ENCODE data around the gene STRA8.

The STRA8 gene

GRCh38 chr7:135238112-135238744 is 4.6 kb downstream of the STRA8 start:
- no peak for DNase-seq (ENCODE audit: low read depth in 2 of 2)

- no peak for DNase-seq (ENCODE audit: low read depth in 2 of 2)
These were observed 5.6 kb downstream of the STRA8 start for GRCh38 chr7:135239263-135239662.

- DNase-seq (ENCODE audit: low read depth in 2 of 2) = no peak
These were observed 6.8 kb downstream of the STRA8 start for GRCh38 chr7:135240441-135240840.

GRCh38 chr7:135242096-135242684 is 8.6 kb downstream of the STRA8 start:
- no peak for DNase-seq (ENCODE audit: low read depth in 2 of 2)

GRCh38 chr7:135245226-135246190 is 11.9 kb downstream of the STRA8 start:
- DNase-seq (ENCODE audit: low read depth in 2 of 2) = no peak

- DNase-seq (ENCODE audit: low read depth in 2 of 2) = no peak
These were observed 12.7 kb downstream of the STRA8 start for GRCh38 chr7:135246191-135246825.

GRCh38 chr7:135247746-135248471 is 14.3 kb downstream of the STRA8 start:
- DNase-seq (ENCODE audit: low read depth in 2 of 2) = no peak

- DNase-seq (ENCODE audit: low read depth in 2 of 2) = no peak
These were observed 14.9 kb downstream of the STRA8 start for GRCh38 chr7:135248546-135248945.

GRCh38 chr7:135251496-135252391 is 18.1 kb downstream of the STRA8 start:
- no peak for DNase-seq (ENCODE audit: low read depth in 2 of 2)

GRCh38 chr7:135253851-135254771 is 20.5 kb downstream of the STRA8 start:
- no peak for DNase-seq (ENCODE audit: low read depth in 2 of 2)

GRCh38 chr7:135257790-135258189 is 24.2 kb downstream of the STRA8 start:
- no peak for DNase-seq (ENCODE audit: low read depth in 2 of 2)

GRCh38 chr7:135258585-135258984 is 24.9 kb downstream of the STRA8 start:
- DNase-seq (ENCODE audit: low read depth in 2 of 2) = no peak

- DNase-seq (ENCODE audit: low read depth in 2 of 2) = no peak
These were observed 26.1 kb downstream of the STRA8 start for GRCh38 chr7:135259702-135260101.

GRCh38 chr7:135260470-135260869 is 26.8 kb downstream of the STRA8 start:
- DNase-seq (ENCODE audit: low read depth in 2 of 2) = no peak

- DNase-seq (ENCODE audit: low read depth in 2 of 2) = no peak
These were observed 27.5 kb downstream of the STRA8 start for GRCh38 chr7:135260930-135261721.

- no peak for DNase-seq (ENCODE audit: low read depth in 2 of 2)
These were observed 29.1 kb downstream of the STRA8 start for GRCh38 chr7:135262623-135263320.

GRCh38 chr7:135263321-135263970 is 29.8 kb downstream of the STRA8 start:
- DNase-seq (ENCODE audit: low read depth in 2 of 2) = no peak

All from stimulated activated CD8-positive, alpha-beta memory T cell treated with anti-CD3 and anti-CD28 coated beads, Interleukin-15, amount 100 ng/mL, for 4 hours (primary cell).